Activated naive CD8-positive, alpha-beta T cell (primary cell): Measurements from ENCODE around the gene ORAI3.
A peak's percentile ranks its signal among the peaks of the same experiment; 100 is the strongest.

ENCODE experiments used
- H3K27ac Mint-ChIP-seq: one replicate; pipeline ENCODE4 v1.8.0; 2021; ENCODE audit warnings: mixed read lengths
- H3K27me3 Mint-ChIP-seq: one replicate; pipeline ENCODE4 v1.8.0; 2021; ENCODE audit warnings: mixed read lengths
- H3K36me3 Mint-ChIP-seq: one replicate; pipeline ENCODE4 v1.8.0; 2021; ENCODE audit warnings: mixed read lengths
- H3K4me1 Mint-ChIP-seq: one replicate; pipeline ENCODE4 v1.8.0; 2021; ENCODE audit warnings: low read depth, mixed read lengths
- H3K4me3 Mint-ChIP-seq: one replicate; pipeline ENCODE4 v1.8.0; 2021; ENCODE audit warnings: mild to moderate bottlenecking, mixed read lengths
- H3K9me3 Mint-ChIP-seq: one replicate; pipeline ENCODE4 v1.8.0; 2021; ENCODE audit warnings: low read depth, mixed read lengths

Gene ORAI3

GRCh38 chr16:30950516-30951065 lies 1.7 kb downstream of the ORAI3 start:
- Mint-ChIP-seq H3K4me3 (peak overlapping the region; percentile 86), H3K36me3 (peaks cover 4% of the 10 kb centered on the region), H3K27ac (no peak overlapping the region), H3K4me1 (peaks cover 12% of the 10 kb centered on the region), H3K27me3 (no peaks in the 10 kb centered on the region), H3K9me3 (no peaks in the 10 kb centered on the region)

- Mint-ChIP-seq H3K36me3 (no peaks in the 10 kb centered on the region), H3K4me3 (peak overlapping the region; percentile 13), H3K27ac (no peak overlapping the region), H3K4me1 (peaks cover 12% of the 10 kb centered on the region), H3K27me3 (no peaks in the 10 kb centered on the region), H3K9me3 (no peaks in the 10 kb centered on the region)
Measured at GRCh38 chr16:30951193-30951592, 2.3 kb downstream of the ORAI3 start.

GRCh38 chr16:30951750-30952149 lies 2.9 kb downstream of the ORAI3 start:
- no peaks in the 10 kb centered on the region for H3K9me3 Mint-ChIP-seq
- H3K27me3 Mint-ChIP-seq, result no peaks in the 10 kb centered on the region
- H3K36me3 Mint-ChIP-seq, result no peaks in the 10 kb centered on the region
- H3K4me3 Mint-ChIP-seq, result peak overlapping the region; percentile 42
- peaks cover 12% of the 10 kb centered on the region for H3K4me1 Mint-ChIP-seq
- H3K27ac Mint-ChIP-seq, result no peak overlapping the region

- no peaks in the 10 kb centered on the region for H3K9me3 Mint-ChIP-seq
- H3K36me3 Mint-ChIP-seq, result no peaks in the 10 kb centered on the region
- H3K4me3 Mint-ChIP-seq, result no peak overlapping the region
- H3K4me1 Mint-ChIP-seq, result peaks cover 12% of the 10 kb centered on the region
- H3K27me3 Mint-ChIP-seq, result no peaks in the 10 kb centered on the region
- no peak overlapping the region for H3K27ac Mint-ChIP-seq
Measured at GRCh38 chr16:30953111-30953510, 4.2 kb downstream of the ORAI3 start.

GRCh38 chr16:30953511-30954124 lies 4.8 kb downstream of the ORAI3 start:
- Mint-ChIP-seq H3K9me3 (no peaks in the 10 kb centered on the region), H3K27ac (no peak overlapping the region), H3K4me1 (peaks cover 14% of the 10 kb centered on the region), H3K27me3 (no peaks in the 10 kb centered on the region), H3K4me3 (no peak overlapping the region), H3K36me3 (no peaks in the 10 kb centered on the region)

- peaks cover 1% of the 10 kb centered on the region for H3K36me3 Mint-ChIP-seq
- peak overlapping the region; percentile 68 for H3K27ac Mint-ChIP-seq
- no peaks in the 10 kb centered on the region for H3K27me3 Mint-ChIP-seq
- H3K4me3 Mint-ChIP-seq, result no peak overlapping the region
- H3K4me1 Mint-ChIP-seq, result peaks cover 21% of the 10 kb centered on the region
- no peaks in the 10 kb centered on the region for H3K9me3 Mint-ChIP-seq
Measured at GRCh38 chr16:30954993-30955392, 6.1 kb downstream of the ORAI3 start.

- peaks cover 20% of the 10 kb centered on the region for H3K4me1 Mint-ChIP-seq
- no peaks in the 10 kb centered on the region for H3K9me3 Mint-ChIP-seq
- no peaks in the 10 kb centered on the region for H3K27me3 Mint-ChIP-seq
- peaks cover 3% of the 10 kb centered on the region for H3K36me3 Mint-ChIP-seq
- peak overlapping the region; percentile 94 for H3K4me3 Mint-ChIP-seq
- H3K27ac Mint-ChIP-seq, result peak overlapping the region; percentile 99
Measured at GRCh38 chr16:30956601-30957455, 8.0 kb downstream of the ORAI3 start.

- peak within 1 kb of the TSS; percentile 95 for H3K4me3 Mint-ChIP-seq
- no peaks in the 10 kb centered on the region for H3K27me3 Mint-ChIP-seq
- peak within 1 kb of the TSS; percentile 99 for H3K27ac Mint-ChIP-seq
- H3K4me1 Mint-ChIP-seq, result peaks cover 20% of the 10 kb centered on the region
- H3K36me3 Mint-ChIP-seq, result peaks cover 3% of the 10 kb centered on the region
- H3K9me3 Mint-ChIP-seq, result no peaks in the 10 kb centered on the region
Measured at GRCh38 chr16:30957456-30958174, 8.7 kb downstream of the ORAI3 start, which contains the start of gene SETD1A. TSS of gene SETD1A (plus strand) at chr16:30957754. CDS start at chr16:30958732, 978 bp downstream.

- peak overlapping the region; percentile 95 for H3K4me3 Mint-ChIP-seq
- peak overlapping the region; percentile 95 for H3K27ac Mint-ChIP-seq
- no peaks in the 10 kb centered on the region for H3K9me3 Mint-ChIP-seq
- no peaks in the 10 kb centered on the region for H3K27me3 Mint-ChIP-seq
- peaks cover 6% of the 10 kb centered on the region for H3K36me3 Mint-ChIP-seq
- H3K4me1 Mint-ChIP-seq, result peaks cover 20% of the 10 kb centered on the region
Measured at GRCh38 chr16:30958175-30959079, 9.6 kb downstream of the ORAI3 start.

- Mint-ChIP-seq H3K27ac (no peak overlapping the region), H3K27me3 (no peaks in the 10 kb centered on the region), H3K4me3 (no peak overlapping the region), H3K36me3 (peaks cover 6% of the 10 kb centered on the region), H3K4me1 (peaks cover 20% of the 10 kb centered on the region), H3K9me3 (no peaks in the 10 kb centered on the region)
Measured at GRCh38 chr16:30961384-30961783, 12.5 kb downstream of the ORAI3 start.

- Mint-ChIP-seq H3K27me3 (no peaks in the 10 kb centered on the region), H3K36me3 (peaks cover 6% of the 10 kb centered on the region), H3K9me3 (no peaks in the 10 kb centered on the region), H3K4me3 (no peak overlapping the region), H3K27ac (no peak overlapping the region), H3K4me1 (peaks cover 15% of the 10 kb centered on the region)
Measured at GRCh38 chr16:30963925-30964511, 15.2 kb downstream of the ORAI3 start.

GRCh38 chr16:30964574-30965226 lies 15.8 kb downstream of the ORAI3 start:
- no peak overlapping the region for H3K27ac Mint-ChIP-seq
- no peaks in the 10 kb centered on the region for H3K27me3 Mint-ChIP-seq
- H3K36me3 Mint-ChIP-seq, result peaks cover 6% of the 10 kb centered on the region
- no peak overlapping the region for H3K4me3 Mint-ChIP-seq
- H3K9me3 Mint-ChIP-seq, result no peaks in the 10 kb centered on the region
- peaks cover 8% of the 10 kb centered on the region for H3K4me1 Mint-ChIP-seq

- Mint-ChIP-seq H3K36me3 (peaks cover 3% of the 10 kb centered on the region), H3K27ac (no peak overlapping the region), H3K27me3 (no peaks in the 10 kb centered on the region), H3K4me3 (no peak overlapping the region), H3K4me1 (peaks cover under 1% of the 10 kb centered on the region), H3K9me3 (no peaks in the 10 kb centered on the region)
Measured at GRCh38 chr16:30965436-30965835, 16.6 kb downstream of the ORAI3 start.
